ENCODE results near the gene TBC1D8.
A peak's percentile ranks its signal among the peaks of the same experiment; 100 is the strongest.
"Not testable (repeated sequence)": the region's sequence is repeated elsewhere in the genome, so short reads cannot be mapped to it uniquely, and the experiment has no call there.

TBC1D8 gene

DNA sequence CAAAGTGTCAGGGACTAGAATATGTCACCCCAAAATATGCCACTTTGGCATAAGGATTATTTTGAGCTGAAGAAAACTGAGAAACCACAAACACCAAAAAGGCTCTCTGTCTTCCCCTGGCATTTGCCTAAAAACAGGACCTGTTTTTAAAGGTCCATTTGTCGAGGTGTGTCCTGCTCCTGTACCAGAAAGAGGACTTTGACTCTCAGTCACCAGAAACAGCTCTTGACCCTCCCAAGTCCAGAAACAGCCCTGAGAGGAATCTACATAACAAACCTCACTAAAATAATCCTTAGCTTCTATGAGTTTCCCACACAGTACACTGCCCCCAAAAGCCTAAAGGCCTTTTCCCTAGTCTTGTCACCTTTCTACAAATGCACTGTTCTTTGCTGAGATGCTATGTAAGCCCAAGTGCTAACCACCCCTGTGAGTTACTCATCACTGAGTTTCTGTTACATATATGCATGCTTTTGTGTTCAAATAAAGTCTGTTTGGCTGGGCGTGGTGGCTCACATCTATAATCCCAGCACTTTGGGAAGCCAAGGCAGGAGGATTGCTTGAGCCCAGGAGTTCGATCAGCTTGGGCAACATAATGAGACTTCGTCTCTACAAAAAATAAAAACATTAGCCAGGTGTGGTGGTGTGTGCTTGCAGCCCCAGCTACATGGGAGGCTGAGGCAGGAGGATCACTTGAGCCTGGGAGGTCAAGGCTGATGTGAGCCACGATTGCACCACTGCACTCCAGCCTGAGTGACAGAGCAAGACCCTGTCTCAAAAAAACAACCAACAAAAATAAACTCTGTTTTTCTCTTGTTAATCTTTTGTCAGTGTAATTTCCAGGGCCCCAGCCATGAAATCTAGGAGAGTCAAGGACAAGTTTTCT lies 93.9 kb downstream of the TBC1D8 start:
- DNase-seq: no peak

DNA sequence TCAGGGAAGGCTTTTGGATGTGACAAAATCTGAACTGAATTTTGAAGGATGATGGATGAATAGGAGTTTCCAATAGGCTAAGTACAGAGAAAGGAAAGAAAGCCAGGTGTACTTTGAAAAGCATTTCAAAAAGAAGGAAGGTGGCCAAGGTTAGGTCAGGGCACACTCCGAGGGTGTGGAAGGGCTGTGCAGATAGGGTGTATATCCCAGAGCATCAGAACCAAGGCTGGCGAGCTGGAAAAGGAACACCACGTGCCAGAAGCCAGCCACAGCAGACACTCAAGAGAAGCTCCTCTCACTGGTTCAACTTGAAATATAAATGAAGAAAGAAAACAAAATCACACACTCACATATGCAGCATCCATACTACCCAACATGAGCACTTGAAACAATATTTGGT lies 98.1 kb downstream of the TBC1D8 start:
- no peak for DNase-seq

DNA sequence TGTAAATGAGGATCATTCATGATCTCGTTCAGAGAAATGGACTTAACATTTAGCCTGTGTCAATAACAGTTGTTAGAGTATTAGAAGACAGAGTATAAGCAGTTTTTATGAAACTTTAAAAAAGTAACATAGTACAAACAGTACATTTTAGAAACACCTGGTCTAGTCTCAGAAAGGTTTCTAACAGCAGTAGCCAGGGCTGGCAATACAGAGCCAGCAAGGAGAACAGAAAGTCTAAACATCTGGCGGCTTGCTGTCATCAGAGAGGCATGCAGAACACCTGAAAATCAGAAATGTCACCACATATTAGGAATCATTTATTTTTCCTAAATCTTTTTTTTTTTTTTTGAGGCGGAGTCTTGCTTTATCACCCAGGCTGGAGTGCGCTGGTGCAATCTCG lies 99.0 kb downstream of the TBC1D8 start:
- no peak for DNase-seq

DNA sequence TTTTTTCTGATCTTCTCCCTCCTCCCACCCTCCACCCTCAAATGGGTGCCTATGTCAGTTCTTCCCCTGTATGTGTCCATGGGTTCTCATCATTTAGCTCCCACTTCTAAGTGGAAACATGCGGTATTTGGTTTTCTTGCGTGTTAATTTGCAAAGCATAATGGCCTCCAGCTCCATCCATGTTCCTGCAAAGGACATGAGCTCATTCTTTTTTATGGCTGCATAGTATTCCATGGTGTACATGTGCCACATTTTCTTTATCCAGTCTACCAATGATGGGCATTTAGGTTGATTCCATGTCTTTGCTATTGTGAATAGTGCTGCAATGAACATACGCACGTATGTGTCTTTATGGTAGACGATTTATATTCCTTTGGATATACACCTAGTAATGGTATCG lies 100.3 kb downstream of the TBC1D8 start:
- not testable (repeated sequence) for DNase-seq

DNA sequence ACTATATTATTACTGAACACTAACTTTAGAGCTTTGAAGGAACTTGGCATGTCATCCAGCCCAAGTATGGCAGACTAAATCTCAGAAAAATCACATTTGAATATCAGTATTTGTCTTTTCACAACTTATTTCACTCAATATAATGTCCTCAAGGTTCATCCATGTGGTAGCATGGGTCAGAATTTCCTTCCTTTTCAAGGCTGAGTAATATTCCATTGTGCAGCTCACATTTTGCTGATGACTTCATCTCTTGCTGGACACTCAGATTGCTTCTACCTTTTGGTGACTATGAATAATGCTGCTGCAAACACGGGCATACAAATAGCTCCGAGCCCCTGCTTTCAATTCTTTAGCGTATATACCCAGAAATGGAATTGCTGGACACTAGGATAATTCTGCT lies 102.4 kb downstream of the TBC1D8 start:
- DNase-seq: no peak

DNA sequence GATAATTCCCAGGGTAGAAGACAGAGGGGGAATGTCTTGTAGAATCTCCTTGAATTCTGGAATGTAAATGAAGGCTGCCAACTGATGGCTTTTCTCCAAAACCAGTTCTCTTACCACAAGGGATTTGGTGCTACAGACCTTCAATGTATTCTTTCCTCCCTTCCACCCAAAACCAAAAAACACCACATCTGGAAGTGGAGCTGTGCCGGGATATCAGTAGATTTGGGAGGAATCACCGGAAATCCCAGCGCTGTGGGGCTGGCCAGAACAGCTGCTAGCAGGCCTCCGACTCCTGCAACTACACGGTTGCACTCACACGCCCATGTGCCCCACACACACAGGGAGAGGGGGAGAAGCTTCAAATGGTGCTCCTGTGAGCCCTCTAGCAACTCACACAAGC lies 103.4 kb downstream of the TBC1D8 start:
- no peak for DNase-seq

DNA sequence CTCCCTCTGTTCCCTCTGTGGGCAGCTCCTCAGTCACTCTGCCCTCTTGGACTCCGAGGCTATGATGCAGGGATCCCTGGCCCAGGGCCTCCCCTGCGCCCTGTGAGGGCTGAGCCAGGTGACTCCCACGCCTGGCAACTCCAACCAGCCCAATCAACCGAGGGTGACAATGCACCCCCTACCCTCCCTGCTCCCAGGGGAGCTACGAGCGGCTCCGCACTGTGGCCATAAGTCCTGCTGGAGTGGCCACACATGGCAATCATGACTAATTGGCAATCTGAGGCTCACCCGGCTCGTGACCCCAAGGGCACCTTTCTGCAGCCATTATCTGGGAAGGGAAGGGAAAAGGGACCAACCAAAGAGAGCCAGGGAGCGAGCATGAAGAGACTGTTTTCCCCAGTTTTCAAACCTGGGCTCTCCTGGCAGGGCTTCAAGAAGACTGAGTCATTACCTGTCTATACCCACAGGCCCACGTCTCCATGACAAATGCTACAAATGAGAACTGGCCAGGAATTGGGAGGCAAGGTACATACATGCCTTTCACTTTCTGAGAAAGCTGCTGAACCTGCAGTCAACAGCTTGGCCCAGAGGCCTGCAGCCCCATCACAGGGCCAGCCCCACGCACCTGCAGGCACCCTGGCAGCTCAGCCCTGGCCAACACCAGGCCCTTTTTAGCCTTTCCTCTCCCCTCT lies 104.0 kb downstream of the TBC1D8 start:
- no peak for DNase-seq

DNA sequence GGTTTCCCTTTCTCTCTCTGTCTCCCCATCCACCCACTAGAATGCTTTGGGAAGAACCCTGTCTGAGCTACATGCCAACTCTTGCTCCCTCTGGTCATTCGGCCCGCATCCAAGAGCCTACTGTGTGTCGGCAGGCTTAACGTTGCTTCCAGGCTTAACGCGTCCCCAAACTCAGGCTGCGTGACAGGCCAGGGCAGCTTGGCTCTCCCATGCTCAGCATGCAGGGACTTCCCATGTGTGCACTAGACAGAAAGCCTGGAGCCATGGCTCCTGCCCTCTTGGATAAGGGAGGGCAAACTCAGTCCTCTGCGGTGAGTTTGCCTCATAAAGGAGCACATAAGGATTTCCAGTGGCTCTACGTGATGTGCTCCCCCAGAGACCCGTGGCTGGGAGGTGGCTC lies 105.9 kb downstream of the TBC1D8 start:
- no peak for DNase-seq

DNA sequence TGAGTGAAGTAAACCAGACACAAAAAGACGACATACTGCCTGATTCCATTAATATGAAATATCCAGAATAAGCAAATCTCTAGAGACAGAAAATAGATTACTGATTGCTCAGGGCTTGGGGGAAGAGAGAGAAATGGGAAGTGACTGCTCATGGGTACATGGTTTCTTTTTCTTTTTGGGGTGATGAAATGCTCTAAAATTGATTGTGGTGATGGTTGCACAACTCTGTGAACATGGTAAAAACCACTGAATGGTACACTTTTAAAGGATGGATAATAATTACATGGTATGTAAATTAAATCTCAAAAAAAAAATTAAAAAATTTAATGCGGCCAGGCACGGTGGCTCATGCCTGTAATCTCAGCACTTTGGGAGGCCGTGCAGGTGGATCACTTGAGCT lies 109.8 kb downstream of the TBC1D8 start:
- no peak for DNase-seq

DNA sequence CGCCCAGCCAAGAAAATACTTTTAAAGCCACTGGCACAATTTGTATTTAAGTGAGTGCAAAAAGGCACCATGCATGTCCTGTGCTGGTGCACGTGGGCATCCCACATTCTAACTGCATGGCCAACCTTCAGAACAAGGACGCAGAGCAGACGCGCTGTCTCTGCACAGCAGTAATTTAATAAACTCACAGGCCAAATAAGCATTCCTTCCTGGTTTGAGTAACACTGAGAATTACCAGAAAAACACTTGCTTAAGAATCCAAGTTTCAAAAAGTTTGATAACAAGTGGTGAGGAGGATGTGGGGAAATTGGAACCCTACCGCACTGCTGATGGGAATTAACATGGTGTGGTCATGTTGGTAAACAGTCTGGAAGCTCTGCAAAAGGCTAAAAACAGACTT lies 110.4 kb downstream of the TBC1D8 start:
- DNase-seq: no peak

DNA sequence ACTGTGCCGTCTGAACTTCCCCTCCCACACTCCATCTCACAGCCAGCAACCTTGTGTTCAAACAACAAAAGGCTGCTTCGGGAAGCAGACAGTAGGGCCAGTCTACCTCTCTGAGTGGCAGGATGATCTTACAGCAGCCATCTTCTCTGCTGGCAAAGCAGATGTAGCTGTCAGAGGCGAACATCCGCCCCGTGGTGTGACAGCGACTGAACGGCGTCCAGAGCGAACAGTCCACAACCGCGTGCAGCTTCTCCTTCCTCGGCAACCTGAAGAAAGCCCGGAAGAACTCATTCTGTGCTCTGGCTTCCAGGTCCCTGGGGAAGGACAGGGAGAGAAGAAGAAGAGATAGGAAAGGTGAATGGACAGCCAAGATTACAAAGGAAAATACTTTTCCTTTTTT lies 111.1 kb downstream of the TBC1D8 start:
- no peak for DNase-seq

DNA sequence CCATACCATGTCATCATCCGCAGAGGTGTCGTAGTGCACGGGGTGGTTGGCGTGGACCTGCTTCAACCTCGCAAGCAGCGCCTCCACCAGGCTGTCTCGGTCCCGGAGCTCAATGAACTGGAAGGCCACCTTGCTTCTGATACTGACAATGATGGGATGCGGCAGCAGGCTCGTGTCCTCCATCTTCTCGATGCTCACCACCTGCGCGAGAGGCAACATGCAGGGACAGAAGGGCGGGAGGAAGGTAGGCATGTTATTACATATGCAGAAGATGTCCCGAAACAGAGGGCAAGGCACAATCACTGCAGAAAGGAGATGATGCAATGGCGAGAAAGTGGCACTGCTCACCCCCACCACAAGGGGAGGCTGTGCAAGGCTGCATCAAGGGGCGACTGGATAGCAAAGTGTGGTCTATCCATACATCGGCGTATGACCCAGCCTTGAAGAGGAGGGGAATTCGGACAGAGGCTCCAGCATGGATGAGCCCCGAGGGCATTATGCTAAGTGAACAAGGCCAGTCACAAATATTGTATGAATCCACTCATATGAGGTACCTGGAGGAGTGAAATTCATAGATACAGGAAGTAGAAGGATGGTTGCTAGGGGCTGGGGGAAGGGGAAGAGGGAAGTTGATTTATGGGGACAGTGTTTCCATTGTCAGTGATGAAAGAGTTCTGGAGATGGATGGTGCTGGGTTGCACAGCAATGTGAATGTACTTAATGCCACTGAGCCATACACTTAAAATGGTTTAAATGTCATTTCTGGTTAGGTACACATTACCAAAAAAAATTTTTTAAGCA lies 112.5 kb downstream of the TBC1D8 start:
- peak; percentile 27 for DNase-seq

DNA sequence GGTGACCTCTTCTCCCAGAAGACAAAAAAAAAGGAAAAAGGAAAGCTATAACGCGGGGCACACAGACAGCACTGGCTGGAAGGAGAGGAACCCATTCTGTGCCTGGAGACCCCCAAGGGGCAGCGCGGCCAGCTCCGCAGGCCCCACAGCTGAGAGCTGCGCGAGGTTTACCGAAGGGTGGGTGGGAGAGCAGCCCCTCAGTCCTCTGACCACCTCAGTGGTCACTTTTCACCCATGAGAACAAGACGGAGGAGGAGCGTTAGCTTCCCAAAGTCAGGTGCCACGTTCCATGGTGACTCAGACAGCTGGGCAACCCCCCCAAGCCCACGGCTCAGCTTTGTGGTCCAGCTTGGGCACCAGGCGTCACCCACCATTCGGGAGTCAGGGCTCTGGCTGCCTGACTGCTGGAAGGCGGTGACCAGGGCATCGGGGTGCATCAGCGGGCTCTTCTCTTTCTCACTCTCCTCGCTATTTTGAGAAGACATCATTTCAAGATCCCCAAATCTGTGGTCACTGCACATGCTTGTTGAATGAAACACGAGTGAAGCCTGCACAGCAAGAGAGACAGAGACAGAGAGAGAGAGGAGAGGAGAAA lies 113.9 kb downstream of the TBC1D8 start:
- DNase-seq: no peak

DNA sequence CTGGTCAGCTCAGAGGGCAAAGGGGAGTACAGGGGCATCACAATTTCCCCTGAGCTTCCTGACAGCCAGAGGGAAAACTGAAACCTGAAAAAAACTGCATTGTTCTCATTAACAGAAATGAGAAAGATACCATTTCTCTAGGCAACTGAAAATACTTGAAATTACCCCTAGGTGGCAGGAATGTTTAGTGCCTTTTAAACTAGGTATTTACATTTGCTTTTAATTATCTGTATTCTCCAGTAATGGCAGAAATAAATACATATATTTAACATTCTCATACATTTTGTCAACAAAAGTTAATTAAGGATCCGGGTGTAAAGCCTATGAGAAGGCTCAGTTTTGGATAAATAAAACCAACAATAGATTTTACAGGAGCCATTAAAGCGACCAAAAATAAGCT lies 114.6 kb downstream of the TBC1D8 start:
- DNase-seq: peak; percentile 6

DNA sequence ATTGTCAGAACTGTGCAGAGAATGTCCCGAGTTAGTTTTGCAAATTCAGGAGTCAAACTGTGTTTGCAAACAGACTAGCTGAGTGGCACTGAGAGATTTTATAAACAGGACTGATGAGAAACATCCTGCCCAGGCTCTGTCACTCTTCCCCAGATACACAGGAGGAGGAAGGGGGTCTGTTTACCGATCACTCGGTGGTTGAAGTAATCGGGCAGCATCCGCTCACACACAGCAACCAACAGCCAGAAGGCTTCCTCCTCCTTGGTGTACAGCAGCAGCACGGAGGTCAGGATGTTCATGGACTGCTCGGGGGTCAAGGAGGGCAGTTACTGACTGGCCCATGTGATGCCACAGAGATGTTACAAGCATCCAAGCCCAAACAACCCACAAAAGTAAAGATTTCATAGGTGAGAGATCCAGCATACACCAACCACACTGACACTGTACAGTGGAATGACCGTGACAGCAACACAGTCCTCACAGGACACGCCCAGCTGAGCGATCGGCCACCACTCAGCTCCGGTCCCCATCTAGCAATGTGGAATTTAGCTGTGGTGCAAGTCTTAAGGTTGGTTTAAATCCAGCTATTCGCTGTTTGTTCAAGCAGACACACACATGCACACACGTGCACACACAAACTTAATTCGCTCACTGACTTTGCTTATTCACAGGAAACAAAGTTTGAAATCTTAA lies 119.0 kb downstream of the TBC1D8 start:
- no peak for DNase-seq

DNA sequence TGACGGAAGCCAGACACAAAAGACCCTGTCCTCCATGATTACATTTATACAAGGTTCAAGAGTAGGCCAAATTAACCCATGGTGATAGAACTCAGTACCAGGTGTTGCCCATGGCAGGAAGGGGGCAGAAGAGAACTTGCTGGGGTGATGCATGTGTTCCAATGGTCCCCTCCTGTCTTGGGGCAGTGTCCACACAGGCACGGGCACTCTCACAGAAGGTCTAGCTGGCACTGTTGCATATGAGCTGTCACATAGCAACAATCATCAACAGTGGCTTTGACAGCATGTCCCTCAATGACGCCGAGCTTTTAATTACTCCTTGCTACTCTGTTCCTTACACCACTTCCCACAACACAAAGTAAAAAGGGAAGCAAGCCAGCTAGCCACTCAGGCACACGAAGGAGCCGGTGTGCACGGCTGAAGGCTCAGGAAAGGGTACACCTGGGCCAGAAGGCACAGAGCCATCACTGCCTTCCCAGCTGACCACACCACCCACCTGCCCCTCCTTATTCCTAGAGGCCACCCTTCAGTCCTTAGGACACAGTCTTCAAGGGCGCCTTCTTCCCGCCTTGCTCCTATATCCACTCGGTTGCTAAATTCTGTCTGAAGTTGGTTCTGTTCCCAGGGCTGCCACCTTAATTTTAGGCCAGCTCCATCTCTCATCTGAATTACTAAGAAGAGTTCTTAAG lies 120.2 kb downstream of the TBC1D8 start:
- DNase-seq: no peak

DNA sequence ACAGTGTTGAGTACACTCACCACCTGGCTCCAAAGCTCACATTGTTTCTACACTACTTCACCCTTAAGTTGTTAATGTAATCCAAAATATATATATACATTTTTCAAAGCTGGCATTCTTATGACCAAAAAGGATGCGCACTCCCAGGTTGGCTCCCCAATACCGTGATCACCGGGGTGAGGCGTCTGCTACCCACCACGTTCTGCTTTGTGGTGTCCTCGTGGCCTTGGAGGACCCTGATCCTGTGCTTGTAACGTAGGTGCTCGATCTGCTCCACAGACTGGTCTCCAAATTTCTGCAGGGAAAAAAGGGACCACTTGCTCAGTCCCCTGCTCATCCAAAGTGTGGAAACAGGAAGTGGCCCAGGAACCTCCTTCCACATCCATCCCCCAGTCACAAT lies 123.3 kb downstream of the TBC1D8 start:
- no peak for DNase-seq

DNA sequence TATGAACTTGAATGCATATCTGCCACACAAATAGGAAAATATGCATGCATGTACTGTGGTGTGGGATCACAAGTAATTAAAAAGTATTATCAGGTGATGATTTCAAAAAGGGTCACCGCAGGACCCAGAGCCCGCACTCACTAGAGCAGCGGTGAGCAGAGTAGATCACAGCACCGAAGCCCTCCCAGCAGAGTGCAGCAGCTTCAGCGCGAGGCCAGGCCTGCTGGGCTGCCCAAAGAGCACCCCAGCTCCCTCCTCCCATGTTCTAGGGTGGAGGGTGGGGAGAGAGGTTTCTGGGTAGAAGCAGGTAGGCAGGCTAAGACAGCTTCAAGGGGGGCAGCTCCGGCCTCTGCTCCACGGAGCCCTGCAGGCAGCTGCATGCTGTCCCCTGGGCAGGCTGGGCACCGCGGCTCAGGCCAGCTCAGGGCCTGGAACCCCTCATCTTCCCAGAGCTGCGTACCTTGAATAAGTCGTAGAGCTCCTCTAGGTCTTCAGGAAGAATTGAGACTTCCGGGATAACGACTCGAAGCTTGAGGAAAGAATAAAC lies 124.2 kb downstream of the TBC1D8 start:
- no peak for DNase-seq

DNA sequence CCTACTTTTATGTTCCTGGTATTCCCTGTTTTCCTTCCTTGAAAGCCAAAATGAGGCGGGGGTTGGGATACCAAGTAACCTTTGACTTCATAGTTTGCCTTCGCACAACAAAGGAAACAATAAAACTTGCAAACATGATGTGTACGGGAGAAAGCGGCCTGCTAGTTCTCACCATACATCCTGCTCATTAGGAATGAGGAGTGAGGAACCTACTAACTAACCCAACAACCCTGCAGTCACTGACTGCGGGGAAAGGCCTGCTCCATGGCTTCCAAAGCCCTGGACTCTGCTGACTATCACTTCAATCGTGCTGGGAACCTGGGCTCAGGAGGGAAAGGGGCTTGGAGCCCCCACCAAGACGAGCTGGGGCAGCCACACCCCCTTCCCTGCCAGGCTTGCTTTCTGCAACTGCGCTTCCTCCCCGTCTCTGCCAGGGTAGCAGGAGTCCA lies 124.9 kb downstream of the TBC1D8 start:
- DNase-seq: no peak

DNA sequence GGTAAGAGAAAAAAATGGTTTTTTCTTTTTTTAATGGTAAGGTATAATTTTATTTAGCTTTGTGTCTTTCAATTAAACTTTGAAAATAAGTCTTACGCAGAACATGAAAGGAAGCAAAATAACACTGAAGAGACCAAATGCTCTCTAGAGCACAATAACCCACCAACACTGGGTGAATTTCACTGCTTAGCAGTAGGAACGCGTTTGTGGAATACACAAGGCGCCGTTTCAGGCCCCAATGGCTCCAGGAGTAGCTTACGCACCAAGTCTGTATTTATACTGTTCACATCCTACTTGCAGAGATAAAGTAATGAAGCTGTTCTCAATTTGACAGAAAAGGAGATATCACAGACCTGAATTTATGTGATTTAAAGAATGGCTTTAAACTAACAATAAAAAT lies 125.6 kb downstream of the TBC1D8 start:
- no peak for DNase-seq

DNA sequence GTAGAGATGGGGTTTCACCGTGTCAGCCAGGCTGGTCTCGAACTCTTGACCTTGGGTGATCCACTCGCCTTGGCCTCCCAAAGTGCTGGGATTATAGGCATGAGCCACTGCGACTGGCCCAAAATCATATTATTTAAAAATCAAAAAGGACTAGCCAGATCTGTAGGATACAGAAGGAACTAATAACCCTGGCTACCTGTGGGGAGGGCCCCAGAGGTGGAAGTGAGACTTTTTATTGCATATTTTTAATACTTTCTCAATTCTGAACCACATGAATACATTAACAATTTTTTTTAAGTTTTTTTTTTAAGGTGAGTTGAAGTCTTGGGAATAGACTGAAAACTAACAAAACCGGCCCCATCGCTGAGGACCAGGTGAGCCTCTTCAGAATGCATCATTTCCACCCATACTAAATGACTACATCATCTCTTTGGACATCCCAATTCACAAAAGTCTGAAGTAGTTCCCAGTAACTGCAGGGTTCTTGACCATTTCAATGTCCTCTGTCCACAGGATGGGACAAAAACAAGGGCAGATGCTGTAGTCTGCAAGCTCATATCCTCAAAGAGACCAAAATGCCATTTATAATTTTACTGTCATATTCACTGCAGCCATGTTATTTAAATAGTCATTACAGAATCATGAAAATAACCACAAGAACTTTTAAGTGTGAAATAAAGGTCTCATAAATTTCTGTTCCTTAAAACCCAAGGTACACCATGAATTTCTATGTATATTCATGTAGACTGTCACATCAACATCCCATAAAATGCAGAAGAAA lies 127.7 kb downstream of the TBC1D8 start:
- DNase-seq: no peak
